ENCODE measurements around the gene CFAP97. TPM values are rescaled to one million over a fixed set of nuclear protein-coding genes. Genes with fewer than 3 reads are reported as not detected.
A peak's percentile ranks its signal among the peaks of the same experiment; 100 is the strongest.

Gene CFAP97
- total RNA-seq, 6 experiments from 2014 or later, result 35.0 to 44.0 (median 41.0) TPM

DNA sequence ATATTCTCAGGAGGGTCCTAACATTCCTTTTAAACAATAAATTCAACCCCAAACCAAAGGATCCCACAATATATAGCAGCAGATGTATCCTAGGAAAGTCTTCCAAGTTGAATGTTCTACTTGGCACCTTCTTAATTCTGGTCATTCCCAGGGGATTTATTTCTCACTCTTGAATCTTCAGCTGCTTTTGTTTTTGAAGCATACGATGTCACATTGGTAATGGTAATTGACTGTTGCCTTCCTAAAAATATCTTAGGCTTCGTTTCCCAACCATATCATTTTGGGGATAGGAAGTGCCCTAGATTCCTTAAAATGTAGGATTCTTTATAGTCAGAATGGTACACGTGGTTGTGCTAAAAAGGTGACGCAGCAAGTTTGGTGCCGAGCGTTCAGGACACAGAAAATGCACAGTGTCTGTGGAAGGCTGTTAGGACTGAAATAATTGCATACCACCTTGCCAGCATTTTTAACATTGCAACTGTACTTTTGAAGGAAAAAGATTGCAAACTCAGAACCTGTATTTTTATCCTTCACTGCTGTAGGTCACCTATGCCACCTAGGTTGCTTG is 13.7 kb upstream of the CFAP97 start:
- H3K9me3 Mint-ChIP-seq, result no peaks in the 10 kb centered on the region
- H3K27me3 Mint-ChIP-seq (ENCODE audit: insufficient read depth), result no peaks in the 10 kb centered on the region; the same call in 1 of the 2 replicates
- H3K27ac Mint-ChIP-seq, result no peak overlapping the region
- H3K4me1 Mint-ChIP-seq (ENCODE audit: low read depth), result peaks cover 70% of the 10 kb centered on the region
- DNase-seq, result no peak
- H3K4me3 Mint-ChIP-seq, result no peak overlapping the region
- no peak for TF ChIP-seq CTCF (IDR thresholded peaks at IDR 0.05)
- H3K36me3 Mint-ChIP-seq (ENCODE audit: low read depth), result peaks cover 5% of the 10 kb centered on the region

GRCh38 chr4:185215261-185215660 is 11.5 kb upstream of the CFAP97 start:
- H3K36me3 Mint-ChIP-seq (ENCODE audit: low read depth), result no peaks in the 10 kb centered on the region
- H3K27ac Mint-ChIP-seq, result peak overlapping the region; percentile 46; the same call in 1 of the 2 replicates
- TF ChIP-seq CTCF (IDR thresholded peaks at IDR 0.05), result no peak
- H3K9me3 Mint-ChIP-seq, result no peaks in the 10 kb centered on the region
- no peak overlapping the region; the same call in 1 of the 2 replicates for H3K4me3 Mint-ChIP-seq
- no peak for DNase-seq
- peaks cover 3% of the 10 kb centered on the region for H3K27me3 Mint-ChIP-seq (ENCODE audit: insufficient read depth)
- H3K4me1 Mint-ChIP-seq (ENCODE audit: low read depth), result peaks cover 70% of the 10 kb centered on the region

DNA sequence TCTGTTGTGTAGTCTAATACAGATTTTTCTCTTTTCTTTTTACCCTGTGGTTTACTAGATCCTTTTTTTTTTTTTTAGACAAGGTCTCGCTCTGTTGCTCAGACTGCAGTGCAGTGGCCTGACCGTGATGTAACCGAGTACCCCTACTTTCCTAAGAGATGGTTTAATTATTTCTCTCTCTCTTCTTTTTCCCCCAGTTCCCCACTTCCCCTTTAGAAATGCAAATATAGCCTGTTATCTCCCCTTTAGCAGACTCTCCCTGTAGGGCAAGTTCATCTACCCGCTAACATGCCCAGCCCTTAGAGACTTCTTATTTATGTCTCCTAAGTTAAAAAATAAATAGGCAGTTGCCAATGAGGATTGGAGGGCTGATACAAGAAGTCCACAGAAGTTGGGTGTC is 10.1 kb upstream of the CFAP97 start:
- Mint-ChIP-seq H3K4me3 (no peak overlapping the region), H3K9me3 (no peaks in the 10 kb centered on the region), H3K27me3 (ENCODE audit: insufficient read depth) (peaks cover 3% of the 10 kb centered on the region), H3K36me3 (ENCODE audit: low read depth) (no peaks in the 10 kb centered on the region), H3K27ac (no peak overlapping the region), H3K4me1 (ENCODE audit: low read depth) (peaks cover 60% of the 10 kb centered on the region)
- TF ChIP-seq CTCF (IDR thresholded peaks at IDR 0.05), result no peak
- DNase-seq, result no peak

- Mint-ChIP-seq H3K36me3 (ENCODE audit: low read depth) (no peaks in the 10 kb centered on the region), H3K4me3 (no peak overlapping the region), H3K27me3 (ENCODE audit: insufficient read depth) (peaks cover 3% of the 10 kb centered on the region), H3K4me1 (ENCODE audit: low read depth) (peaks cover 62% of the 10 kb centered on the region), H3K9me3 (no peaks in the 10 kb centered on the region), H3K27ac (no peak overlapping the region)
- no peak for TF ChIP-seq CTCF (IDR thresholded peaks at IDR 0.05)
- no peak for DNase-seq
Measured at GRCh38 chr4:185212581-185212980, 8.8 kb upstream of the CFAP97 start.

DNA sequence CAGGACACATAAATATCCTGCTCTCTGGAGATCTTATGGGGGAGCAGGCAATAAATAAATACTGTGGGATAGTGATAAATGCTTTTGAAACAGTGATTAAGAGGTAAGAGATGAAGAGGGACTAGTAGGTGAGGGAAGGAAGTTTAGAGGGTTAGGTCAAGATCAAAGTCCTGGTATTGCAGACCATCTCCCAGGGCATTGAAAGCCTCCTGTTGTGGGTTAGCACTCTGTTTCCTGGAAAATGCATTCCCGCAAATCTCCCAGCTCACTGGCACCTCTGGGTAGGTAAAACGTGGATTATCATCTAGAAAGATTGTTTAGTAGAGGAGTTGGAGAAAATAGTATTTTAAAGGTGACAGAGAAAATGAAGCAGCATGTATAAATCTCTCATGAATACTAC is 7.8 kb upstream of the CFAP97 start:
- no peak for TF ChIP-seq CTCF (IDR thresholded peaks at IDR 0.05)
- H3K36me3 Mint-ChIP-seq (ENCODE audit: low read depth), result no peaks in the 10 kb centered on the region
- DNase-seq, result no peak
- no peaks in the 10 kb centered on the region for H3K9me3 Mint-ChIP-seq
- no peak overlapping the region; the same call in 1 of the 2 replicates for H3K27ac Mint-ChIP-seq
- H3K4me1 Mint-ChIP-seq (ENCODE audit: low read depth), result peaks cover 57% of the 10 kb centered on the region
- peaks cover 3% of the 10 kb centered on the region for H3K27me3 Mint-ChIP-seq (ENCODE audit: insufficient read depth)
- peak overlapping the region; percentile 96 for H3K4me3 Mint-ChIP-seq

Measured in HFFc6 (cell line).